GM12878 (cell line): ENCODE results near the gene NSD2. TPM values are rescaled to one million over a fixed set of nuclear protein-coding genes. Genes with fewer than 3 reads are reported as not detected.
A peak's percentile ranks its signal among the peaks of the same experiment; 100 is the strongest.

ENCODE experiments used
- BCLAF1 ChIP-seq: fragments of 450-650 bp; IDR thresholded peaks from 2 replicates; pipeline ENCODE4 v1.6.1; 2017; ENCODE audit warnings: antibody characterized with exemption, mild to moderate bottlenecking, moderate library complexity
- BHLHE40 ChIP-seq, 2 experiments: fragments of 450-650 bp in 1 of 2; IDR thresholded peaks; 2 replicates each; pipeline ENCODE4 v1.6.1; 2011 to 2017; ENCODE audit warnings: low read depth in 2 of 2, borderline replicate concordance in 1 of 2, improper control_type of control experiment in 1 of 2, low read length in 1 of 2, mild to moderate bottlenecking in 1 of 2
- CBX5 ChIP-seq: sonication (generic); IDR thresholded peaks from 2 replicates; pipeline ENCODE4 v1.6.1; 2016; ENCODE audit warnings: low read depth, moderate library complexity, mild to moderate bottlenecking, inconsistent platforms
- ETV6 ChIP-seq, 2 experiments: fragments of 450-650 bp in 1 of 2; IDR thresholded peaks in 1 of 2; conservative IDR thresholded peaks in 1 of 2; 2 replicates each; pipeline ENCODE4 v1.6.1; 2014; ENCODE audit warnings: antibody characterized with exemption in 1 of 2, borderline replicate concordance in 1 of 2, low read depth in 1 of 2, mild to moderate bottlenecking in 1 of 2, moderate library complexity in 1 of 2
- FOS ChIP-seq: IDR thresholded peaks from 3 replicates; pipeline ENCODE4 v1.6.1; 2011; ENCODE audit warnings: borderline replicate concordance; ENCODE audit not compliant: insufficient read length; ENCODE audit errors: extremely low read depth
- GATAD2B ChIP-seq: fragments of 450-650 bp; conservative IDR thresholded peaks from 2 replicates; pipeline ENCODE4 v1.6.1; 2017; ENCODE audit warnings: low read depth, mild to moderate bottlenecking, moderate library complexity
- KAT2A ChIP-seq: conservative IDR thresholded peaks from 2 replicates; pipeline ENCODE4 v1.6.1; 2011; ENCODE audit warnings: low read depth, low read length; ENCODE audit not compliant: control insufficient read depth
- MEF2A ChIP-seq: IDR thresholded peaks from 2 replicates; pipeline ENCODE4 v1.6.1; 2011; ENCODE audit warnings: low read depth, mild to moderate bottlenecking, low read length, moderate library complexity; ENCODE audit not compliant: insufficient read depth
- MXI1 ChIP-seq: fragments of 150-350 bp; IDR thresholded peaks from 2 replicates; pipeline ENCODE4 v1.6.1; 2011; ENCODE audit warnings: low read depth, mild to moderate bottlenecking, inconsistent platforms, low read length, improper control_type of control experiment
- NR2C1 ChIP-seq: fragments of 450-650 bp; IDR thresholded peaks from 2 replicates; pipeline ENCODE4 v1.6.1; 2017; ENCODE audit warnings: antibody characterized with exemption, mild to moderate bottlenecking, moderate library complexity
- PAX8 ChIP-seq: fragments of 450-650 bp; IDR thresholded peaks from 2 replicates; pipeline ENCODE4 v1.6.1; 2017; ENCODE audit warnings: mild to moderate bottlenecking, moderate library complexity
- POLR2A ChIP-seq: IDR thresholded peaks from 2 replicates; pipeline ENCODE4 v1.6.1; 2011; ENCODE audit warnings: low read depth, mild to moderate bottlenecking, low read length
- TAF1 ChIP-seq: IDR thresholded peaks from 2 replicates; pipeline ENCODE4 v1.6.1; 2011; ENCODE audit warnings: mild to moderate bottlenecking, low read depth, low read length, borderline replicate concordance
- ZBTB11 ChIP-seq: fragments of 450-650 bp; formaldehyde crosslinking; IDR thresholded peaks from 2 replicates; pipeline ENCODE4 v1.5.0; 2022; ENCODE audit warnings: mild to moderate bottlenecking, missing genetic modification characterization
- ZNF24 ChIP-seq: fragments of 450-650 bp; IDR thresholded peaks from 2 replicates; pipeline ENCODE4 v1.6.1; 2017; ENCODE audit warnings: antibody characterized with exemption, mild to moderate bottlenecking
- polyA plus RNA-seq, 11 experiments: library from polyadenylated mRNA; depleted of rRNA in 4 of 11; unstranded in 6 of 11; stranded (reverse) in 5 of 11; fragments of >200 nt; fragmentation: Nextera tagmentation in 4 of 11; fragmentation: Illumina TruSeq in 1 of 11; extraction: Ambion mirVana in 4 of 11; extraction: Trizol in 1 of 11; gene quantifications; 1 replicate in 1 of 11; 2 replicates in 10 of 11; pipeline versions ENCODE4 v1.2.1 to v1.2.3, GENCODE V29; 2011 to 2016; ENCODE audit warnings: inconsistent platforms in 2 of 11, missing spikeins in 2 of 11, low read depth in 1 of 11
- total RNA-seq, 4 experiments: library from RNA; depleted of rRNA in 3 of 4; stranded (reverse); fragments of >200 nt in 3 of 4; fragmentation: Illumina TruSeq in 1 of 4; extraction: Trizol in 1 of 4; gene quantifications; 2 replicates each; pipeline versions ENCODE4 v1.2.1 to v1.2.3, GENCODE V29; 2013 to 2021
- TF ChIP-seq, protein P1 (sequence below): fragments of 450-650 bp; IDR thresholded peaks from 2 replicates; pipeline ENCODE4 v1.6.1; 2018; ENCODE audit warnings: borderline replicate concordance, mild to moderate bottlenecking; ENCODE audit not compliant: partially characterized antibody
- TF ChIP-seq, protein P2 (sequence below), 3 experiments: IDR thresholded peaks in 2 of 3; conservative IDR thresholded peaks in 1 of 3; 2 replicates each; pipeline ENCODE4 v1.5.1; 2011; ENCODE audit warnings: low read depth in 3 of 3, low read length in 3 of 3, mild to moderate bottlenecking in 3 of 3, control low read depth in 2 of 3, moderate library complexity in 2 of 3, inconsistent platforms in 1 of 3, mixed read lengths in 1 of 3; ENCODE audit not compliant: control insufficient read depth in 2 of 3, insufficient read depth in 1 of 3; ENCODE audit errors: extremely low read depth in 1 of 3

Gene NSD2
- total and polyA plus RNA-seq, 10 of the 15 experiments (the other 5 are each of a cell fraction or from before 2014, with no cell fraction given) = 8.6 to 139 (median 67.2) TPM

- no peak for TF ChIP-seq ZBTB11 (CRISPR knock-in tag)
- TF ChIP-seq MEF2A = no peak
- no peak for TF ChIP-seq KAT2A
- no peak for TF ChIP-seq NR2C1
- no peak for TF ChIP-seq GATAD2B
- no peak for TF ChIP-seq BCLAF1
- TF ChIP-seq, protein P1, sequence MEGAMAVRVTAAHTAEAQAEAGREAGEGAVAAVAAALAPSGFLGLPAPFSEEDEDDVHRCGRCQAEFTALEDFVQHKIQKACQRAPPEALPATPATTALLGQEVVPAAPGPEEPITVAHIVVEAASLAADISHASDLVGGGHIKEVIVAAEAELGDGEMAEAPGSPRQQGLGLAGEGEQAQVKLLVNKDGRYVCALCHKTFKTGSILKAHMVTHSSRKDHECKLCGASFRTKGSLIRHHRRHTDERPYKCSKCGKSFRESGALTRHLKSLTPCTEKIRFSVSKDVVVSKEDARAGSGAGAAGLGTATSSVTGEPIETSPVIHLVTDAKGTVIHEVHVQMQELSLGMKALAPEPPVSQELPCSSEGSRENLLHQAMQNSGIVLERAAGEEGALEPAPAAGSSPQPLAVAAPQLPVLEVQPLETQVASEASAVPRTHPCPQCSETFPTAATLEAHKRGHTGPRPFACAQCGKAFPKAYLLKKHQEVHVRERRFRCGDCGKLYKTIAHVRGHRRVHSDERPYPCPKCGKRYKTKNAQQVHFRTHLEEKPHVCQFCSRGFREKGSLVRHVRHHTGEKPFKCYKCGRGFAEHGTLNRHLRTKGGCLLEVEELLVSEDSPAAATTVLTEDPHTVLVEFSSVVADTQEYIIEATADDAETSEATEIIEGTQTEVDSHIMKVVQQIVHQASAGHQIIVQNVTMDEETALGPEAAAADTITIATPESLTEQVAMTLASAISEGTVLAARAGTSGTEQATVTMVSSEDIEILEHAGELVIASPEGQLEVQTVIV = no peak
- TF ChIP-seq, protein P2, sequence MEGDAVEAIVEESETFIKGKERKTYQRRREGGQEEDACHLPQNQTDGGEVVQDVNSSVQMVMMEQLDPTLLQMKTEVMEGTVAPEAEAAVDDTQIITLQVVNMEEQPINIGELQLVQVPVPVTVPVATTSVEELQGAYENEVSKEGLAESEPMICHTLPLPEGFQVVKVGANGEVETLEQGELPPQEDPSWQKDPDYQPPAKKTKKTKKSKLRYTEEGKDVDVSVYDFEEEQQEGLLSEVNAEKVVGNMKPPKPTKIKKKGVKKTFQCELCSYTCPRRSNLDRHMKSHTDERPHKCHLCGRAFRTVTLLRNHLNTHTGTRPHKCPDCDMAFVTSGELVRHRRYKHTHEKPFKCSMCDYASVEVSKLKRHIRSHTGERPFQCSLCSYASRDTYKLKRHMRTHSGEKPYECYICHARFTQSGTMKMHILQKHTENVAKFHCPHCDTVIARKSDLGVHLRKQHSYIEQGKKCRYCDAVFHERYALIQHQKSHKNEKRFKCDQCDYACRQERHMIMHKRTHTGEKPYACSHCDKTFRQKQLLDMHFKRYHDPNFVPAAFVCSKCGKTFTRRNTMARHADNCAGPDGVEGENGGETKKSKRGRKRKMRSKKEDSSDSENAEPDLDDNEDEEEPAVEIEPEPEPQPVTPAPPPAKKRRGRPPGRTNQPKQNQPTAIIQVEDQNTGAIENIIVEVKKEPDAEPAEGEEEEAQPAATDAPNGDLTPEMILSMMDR (IDR thresholded peaks at IDR 0.05 in 2 of 3, conservative IDR thresholded peaks at IDR 0.05 in 1 of 3; ENCODE audit: control insufficient read depth in 2 of 3, extremely low read depth in 1 of 3, insufficient read depth in 1 of 3, low read depth in 3 of 3, low read length in 3 of 3) = no peak
- no peak for TF ChIP-seq MXI1
- TF ChIP-seq FOS = no peak
- TF ChIP-seq POLR2A = peak; percentile 51
- peak in 1 of 2 experiments; percentile 45; a peak in 1 of 4 replicates for TF ChIP-seq BHLHE40 (IDR thresholded peaks at IDR 0.05; ENCODE audit: borderline replicate concordance in 1 of 2, low read depth in 2 of 2, low read length in 1 of 2)
- TF ChIP-seq PAX8 = no peak
- no peak for TF ChIP-seq ZNF24
- TF ChIP-seq CBX5 = no peak
- TF ChIP-seq TAF1 = peak; percentile 58; the same call in 1 of the 2 replicates
- TF ChIP-seq ETV6 (conservative IDR thresholded peaks at IDR 0.05 in 1 of 2, IDR thresholded peaks at IDR 0.05 in 1 of 2; ENCODE audit: borderline replicate concordance in 1 of 2, low read depth in 1 of 2) = no peak
These were observed 15.7 kb upstream of the NSD2 start (continued) for GRCh38 chr4:1855333-1856070.
